ENCODE results near the gene GCLC.
"Not testable (repeated sequence)": the region's sequence is repeated elsewhere in the genome, so short reads cannot be mapped to it uniquely, and the experiment has no call there.

GRCh38 chr6:53553600-53553999 is 8.7 kb upstream of the GCLC start:
- not testable (repeated sequence) for TF ChIP-seq NBN (IDR thresholded peaks at IDR 0.05); FOS (IDR thresholded peaks at IDR 0.05; ENCODE audit: borderline replicate concordance, extremely low read depth, insufficient read length); CTCF (IDR thresholded peaks at IDR 0.05 in 2 of 3, conservative IDR thresholded peaks at IDR 0.05 in 1 of 3; ENCODE audit: control insufficient read depth in 2 of 3, extremely low read depth in 1 of 3, insufficient read depth in 1 of 3, low read depth in 3 of 3, low read length in 3 of 3); POLR2A (IDR thresholded peaks at IDR 0.05; ENCODE audit: low read depth, low read length); ZNF274 (IDR thresholded peaks at IDR 0.05; ENCODE audit: insufficient read depth, insufficient read length); CBX3 (IDR thresholded peaks at IDR 0.05; ENCODE audit: borderline replicate concordance, low read depth); EZH2 (IDR thresholded peaks at IDR 0.05; ENCODE audit: borderline replicate concordance, control insufficient read depth, low read depth, low read length); USF2 (IDR thresholded peaks at IDR 0.05; ENCODE audit: borderline replicate concordance, low read depth, low read length)

Data from GM12878 (cell line).